ELR (cell line): ENCODE data around the gene RNF32.
"Not testable (repeated sequence)": the region's sequence is repeated elsewhere in the genome, so short reads cannot be mapped to it uniquely, and the experiment has no call there.

Experiments
- DNase-seq: peaks from one replicate; pipeline ENCODE4 v3.0.0-alpha.2; 2015; ENCODE audit warnings: low read depth

RNF32 gene

GRCh38 chr7:156675721-156676120 lies 35.1 kb downstream of the RNF32 start:
- DNase-seq = no peak

- no peak for DNase-seq
Observed at GRCh38 chr7:156676263-156676662, 35.7 kb downstream of the RNF32 start.

GRCh38 chr7:156677374-156678054 lies 36.9 kb downstream of the RNF32 start:
- DNase-seq = no peak

GRCh38 chr7:156680281-156680680 lies 39.7 kb downstream of the RNF32 start:
- DNase-seq = no peak

GRCh38 chr7:156682928-156683327 lies 42.4 kb downstream of the RNF32 start:
- no peak for DNase-seq

GRCh38 chr7:156684251-156684650 lies 43.7 kb downstream of the RNF32 start:
- DNase-seq = no peak

- no peak for DNase-seq
Observed at GRCh38 chr7:156684661-156685060, 44.1 kb downstream of the RNF32 start.

GRCh38 chr7:156691764-156692163 lies 51.2 kb downstream of the RNF32 start:
- DNase-seq = no peak

GRCh38 chr7:156692849-156693248 lies 52.3 kb downstream of the RNF32 start:
- DNase-seq = no peak

- DNase-seq = no peak
Observed at GRCh38 chr7:156693627-156694026, 53.1 kb downstream of the RNF32 start.

- DNase-seq = not testable (repeated sequence)
Observed at GRCh38 chr7:156697283-156697682, 56.7 kb downstream of the RNF32 start.

- DNase-seq = not testable (repeated sequence)
Observed at GRCh38 chr7:156698512-156698911, 57.9 kb downstream of the RNF32 start.

GRCh38 chr7:156701787-156702186 lies 61.2 kb downstream of the RNF32 start:
- DNase-seq = not testable (repeated sequence)

- no peak for DNase-seq
Observed at GRCh38 chr7:156702399-156702798, 61.8 kb downstream of the RNF32 start.

GRCh38 chr7:156703209-156703608 lies 62.6 kb downstream of the RNF32 start:
- DNase-seq = no peak

GRCh38 chr7:156703773-156704482 lies 63.4 kb downstream of the RNF32 start:
- no peak for DNase-seq

GRCh38 chr7:156722043-156722826 lies 81.7 kb downstream of the RNF32 start:
- DNase-seq = no peak

GRCh38 chr7:156725073-156725472 lies 84.5 kb downstream of the RNF32 start:
- no peak for DNase-seq

GRCh38 chr7:156725936-156726335 lies 85.4 kb downstream of the RNF32 start:
- DNase-seq = no peak
